CD4-positive, alpha-beta T cell treated with Interleukin-17A for 4 hours (primary cell): Measurements from ENCODE around the gene DMRTC2.

Experiments used
- DNase-seq: peaks from one replicate; pipeline ENCODE4 v3.0.0-alpha.2; 2020; ENCODE audit warnings: mixed read lengths

Gene DMRTC2

DNA sequence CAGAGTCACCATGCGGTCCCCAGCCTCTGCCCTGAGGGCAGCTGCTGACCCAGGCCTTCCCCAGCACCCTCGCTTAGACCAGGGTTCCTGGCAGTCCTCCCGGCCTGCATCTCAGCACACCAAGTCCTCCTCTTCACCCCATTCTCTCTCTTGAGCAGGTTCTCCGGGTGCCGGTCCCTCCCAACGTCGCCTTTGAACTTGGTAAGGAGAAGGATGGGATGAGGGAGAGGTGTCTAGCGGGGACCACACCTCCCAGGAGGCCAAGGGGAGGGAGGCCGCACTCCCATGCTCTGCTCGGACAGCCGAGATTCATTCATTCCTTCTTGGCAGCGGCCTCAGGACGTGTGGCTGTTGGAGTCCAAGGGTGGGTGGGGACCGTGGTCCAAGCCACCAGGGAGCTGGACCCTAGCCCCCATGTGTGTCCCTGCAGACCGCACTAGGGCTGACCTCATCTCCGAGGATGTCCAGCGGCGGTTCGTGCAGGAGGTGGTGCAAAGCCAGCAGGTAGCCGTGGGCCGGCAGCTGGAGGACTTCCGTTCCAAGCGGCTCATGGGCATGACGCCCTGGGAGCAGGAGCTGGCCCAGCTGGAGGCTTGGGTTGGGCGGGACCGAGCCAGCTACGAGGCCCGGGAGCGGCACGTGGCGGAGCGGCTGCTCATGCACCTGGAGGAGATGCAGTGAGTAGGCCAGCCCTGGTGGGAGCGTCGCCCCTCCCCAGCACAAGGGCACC, 47.5 kb downstream of the DMRTC2 start:
- DNase-seq = no peak

DNA sequence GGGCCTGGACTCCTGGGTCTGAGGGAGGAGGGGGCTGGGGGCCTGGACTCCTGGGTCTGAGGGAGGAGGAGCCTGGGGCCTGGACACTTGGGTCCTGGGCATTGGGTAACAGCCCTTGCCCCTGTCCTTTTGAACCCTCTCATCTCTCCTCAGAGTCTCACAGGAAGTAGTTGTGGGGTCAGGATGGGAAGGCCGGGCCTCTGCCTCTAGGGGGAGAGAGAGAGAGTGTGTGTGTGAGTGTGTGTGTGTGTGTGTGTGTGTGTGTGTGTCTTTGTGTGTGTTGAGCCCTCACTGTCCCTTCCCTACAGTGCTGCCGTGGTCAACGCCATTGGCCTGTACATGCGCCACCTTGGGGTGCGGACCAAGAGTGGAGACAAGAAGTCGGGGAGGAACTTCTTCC, 49.1 kb downstream of the DMRTC2 start:
- DNase-seq = peak; percentile 38

DNA sequence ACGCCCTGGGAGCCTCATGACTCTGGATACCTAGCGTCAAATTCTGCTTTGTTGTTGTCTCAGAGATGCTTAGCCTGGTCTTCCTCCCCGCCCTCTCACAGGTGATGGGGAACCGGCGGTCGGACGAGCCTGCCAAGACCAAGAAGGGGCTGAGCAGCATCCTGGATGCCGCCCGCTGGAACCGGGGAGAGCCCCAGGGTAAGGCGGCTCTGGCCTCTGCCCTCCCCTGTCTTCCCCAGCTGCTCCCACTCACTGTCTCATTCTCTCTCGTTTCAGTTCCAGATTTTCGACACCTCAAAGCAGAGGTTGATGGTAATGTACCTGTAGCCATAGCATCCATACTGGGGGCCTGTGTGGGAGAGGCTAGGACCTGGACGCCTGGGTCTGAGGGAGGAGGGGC, 49.5 kb downstream of the DMRTC2 start:
- DNase-seq = no peak

DNA sequence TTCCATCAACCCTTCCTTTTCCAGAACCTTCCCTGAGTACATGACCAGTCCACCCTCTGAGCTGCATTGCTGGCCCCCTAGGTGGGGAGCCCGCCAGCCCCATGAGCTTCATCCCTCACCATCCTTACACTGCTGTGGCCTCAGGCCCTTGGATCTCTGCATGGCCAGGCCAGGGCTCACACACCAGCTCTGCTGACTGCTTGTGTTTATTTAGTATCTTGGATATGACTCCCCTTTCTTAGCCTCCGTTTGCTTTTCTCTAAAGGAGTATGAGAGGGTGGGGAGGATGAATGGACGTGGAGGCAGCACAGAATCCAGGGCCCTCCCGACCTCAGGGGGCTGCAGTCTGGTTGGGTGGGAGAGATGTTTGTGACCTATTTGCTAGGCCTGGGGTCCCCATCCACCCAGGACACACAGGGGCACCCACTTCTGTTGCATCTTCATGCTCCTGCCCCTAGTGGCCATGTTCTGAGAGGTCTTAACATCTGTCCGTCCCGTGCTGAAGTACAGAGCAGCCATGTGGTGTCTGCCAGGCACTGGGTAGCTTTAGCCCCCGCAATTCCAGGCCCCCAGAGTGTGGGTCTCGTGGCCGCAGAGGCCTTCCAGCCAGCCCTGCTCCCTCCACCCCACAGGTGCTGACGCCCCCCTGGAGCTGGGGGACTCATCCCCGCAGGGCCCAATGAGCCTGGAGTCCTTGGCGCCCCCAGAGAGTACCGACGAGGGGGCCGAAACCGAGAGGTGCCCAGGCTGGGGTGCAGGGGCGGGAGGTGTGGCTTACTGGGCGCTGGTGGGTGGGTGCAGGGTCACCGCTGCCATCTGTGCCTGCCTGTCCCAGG, 51.1 kb downstream of the DMRTC2 start:
- DNase-seq = no peak

DNA sequence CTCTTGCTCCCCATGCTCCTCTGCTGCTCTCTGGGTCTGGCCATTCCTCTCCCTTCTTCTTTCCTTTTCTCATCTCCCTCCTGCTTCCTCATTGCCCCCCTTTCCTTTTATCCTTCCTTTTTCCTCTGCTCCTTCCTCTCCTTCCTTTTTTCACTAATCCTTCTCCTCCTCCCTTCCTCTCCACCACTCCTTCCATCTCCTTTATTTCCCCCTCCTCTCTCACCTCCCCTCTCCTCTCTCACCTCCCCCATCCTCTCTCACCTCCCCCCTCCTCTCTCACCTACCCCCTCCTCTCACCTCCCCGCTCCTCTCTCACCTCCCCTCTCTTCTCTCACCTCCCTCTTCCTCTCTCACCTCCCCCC, 51.7 kb downstream of the DMRTC2 start:
- no peak for DNase-seq

DNA sequence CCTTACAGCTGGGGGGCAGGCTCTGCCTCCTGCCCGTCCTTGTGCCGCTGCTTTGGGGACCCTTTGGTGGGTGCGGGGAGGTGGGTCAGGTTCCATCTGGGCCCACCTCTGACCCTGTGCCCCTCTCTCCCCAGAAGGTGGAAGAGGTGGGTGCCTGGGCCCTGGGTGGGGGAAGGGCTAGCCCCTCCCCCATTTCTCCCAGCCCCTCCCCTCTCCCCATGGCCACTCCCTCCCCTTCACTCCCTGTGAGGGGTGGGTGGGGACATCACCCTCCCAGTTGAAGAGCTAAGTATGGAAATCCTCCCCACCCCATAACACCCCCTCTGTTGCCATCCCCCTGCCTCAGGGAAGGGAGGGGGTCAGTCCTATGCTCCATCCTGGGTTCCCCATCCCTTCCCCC, 52.3 kb downstream of the DMRTC2 start:
- no peak for DNase-seq

DNA sequence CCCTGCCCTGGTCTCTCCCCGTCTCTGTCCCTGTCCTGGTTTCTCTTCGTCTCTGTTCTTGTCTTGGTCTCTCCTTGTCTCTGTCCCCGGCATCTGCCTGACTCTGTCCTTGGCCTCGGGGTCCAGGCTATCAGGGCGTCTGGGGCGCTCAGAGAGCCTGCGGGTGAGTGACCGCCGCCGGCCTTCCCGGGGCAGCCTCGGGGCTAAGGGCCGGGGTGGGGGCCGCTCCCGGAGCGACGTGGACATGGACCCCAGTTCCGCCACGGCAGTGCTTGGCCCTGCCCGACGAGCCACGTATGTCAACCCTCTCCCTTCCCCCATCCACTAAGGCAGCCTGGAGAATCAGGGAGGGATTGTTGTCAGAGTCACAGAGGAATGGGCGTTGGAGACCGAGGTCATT, 53.0 kb downstream of the DMRTC2 start:
- DNase-seq = no peak

DNA sequence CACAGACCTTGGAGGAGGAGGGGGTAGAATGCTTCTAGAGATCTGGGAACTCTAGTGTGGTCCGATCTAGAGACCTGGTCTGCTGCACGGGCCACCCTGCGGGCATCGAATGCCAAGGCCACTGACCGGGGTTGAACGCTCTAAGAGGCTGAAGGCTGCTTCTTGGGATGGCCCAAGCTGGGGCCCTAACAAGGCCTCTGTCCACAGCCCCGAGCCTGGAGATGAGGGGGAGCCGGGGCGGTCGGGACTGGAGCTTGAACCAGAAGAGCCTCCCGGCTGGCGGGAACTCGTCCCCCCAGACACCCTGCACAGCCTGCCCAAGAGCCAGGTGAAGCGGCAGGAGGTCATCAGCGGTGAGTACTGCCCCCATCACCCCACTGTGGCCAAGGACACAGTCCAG, 53.4 kb downstream of the DMRTC2 start:
- DNase-seq = no peak
